GM18870 (cell line): ENCODE measurements around the gene PAK5.

ENCODE experiments used
- ATAC-seq: cut with Tn5 transposase; IDR thresholded peaks from one replicate; pipeline ENCODE4 v1.9.1; 2021; ENCODE audit warnings: moderate library complexity; ENCODE audit not compliant: unreplicated experiment

The PAK5 gene

GRCh38 chr20:9501473-9501872, 337.4 kb downstream of the PAK5 start:
- ATAC-seq = no peak

- peak; percentile 70 for ATAC-seq
Observed at GRCh38 chr20:9500121-9500520, 338.8 kb downstream of the PAK5 start.

- ATAC-seq = no peak
Observed at GRCh38 chr20:9499126-9499899, 339.6 kb downstream of the PAK5 start.

GRCh38 chr20:9498322-9498721, 340.6 kb downstream of the PAK5 start:
- ATAC-seq = no peak

GRCh38 chr20:9496155-9496554, 342.7 kb downstream of the PAK5 start:
- no peak for ATAC-seq

GRCh38 chr20:9495701-9496100, 343.2 kb downstream of the PAK5 start:
- no peak for ATAC-seq

- no peak for ATAC-seq
Observed at GRCh38 chr20:9493803-9494202, 345.1 kb downstream of the PAK5 start.

- ATAC-seq = no peak
Observed at GRCh38 chr20:9492067-9492466, 346.8 kb downstream of the PAK5 start.

- no peak for ATAC-seq
Observed at GRCh38 chr20:9491324-9491723, 347.6 kb downstream of the PAK5 start.

- ATAC-seq = no peak
Observed at GRCh38 chr20:9490631-9491030, 348.2 kb downstream of the PAK5 start.

GRCh38 chr20:9490161-9490560, 348.7 kb downstream of the PAK5 start:
- ATAC-seq = no peak

- ATAC-seq = no peak
Observed at GRCh38 chr20:9488063-9488462, 350.8 kb downstream of the PAK5 start.
